HepG2 (cell line): ENCODE measurements around the gene TAF1A. TPM values are rescaled to one million over a fixed set of nuclear protein-coding genes. Genes with fewer than 3 reads are reported as not detected.

Experiments used
- ARNT ChIP-seq: fragments of 450-650 bp; IDR thresholded peaks from 2 replicates; pipeline ENCODE4 v1.6.1; 2017
- DBP ChIP-seq: sonication (generic); formaldehyde crosslinking; IDR thresholded peaks from 2 replicates; pipeline ENCODE4 v1.4.0; 2020; ENCODE audit warnings: missing genetic modification reagents; ENCODE audit errors: not compliant biosample characterization
- DDIT3 ChIP-seq: sonication (generic); formaldehyde crosslinking; IDR thresholded peaks from 2 replicates; pipeline ENCODE4 v1.4.0; 2020; ENCODE audit warnings: mild to moderate bottlenecking, missing genetic modification reagents
- E2F2 ChIP-seq: sonication (generic); formaldehyde crosslinking; IDR thresholded peaks from 2 replicates; pipeline ENCODE4 v1.4.0; 2020; ENCODE audit warnings: missing genetic modification reagents, borderline replicate concordance
- HOXA3 ChIP-seq: sonication (generic); formaldehyde crosslinking; IDR thresholded peaks from 2 replicates; pipeline ENCODE4 v1.5.0; 2020; ENCODE audit warnings: missing genetic modification reagents
- KMT2A ChIP-seq: sonication (generic); formaldehyde crosslinking; IDR thresholded peaks from 2 replicates; pipeline ENCODE4 v1.4.0; 2020; ENCODE audit warnings: missing genetic modification reagents
- NFYB ChIP-seq: sonication (generic); formaldehyde crosslinking; IDR thresholded peaks from 2 replicates; pipeline ENCODE4 v1.4.0; 2020; ENCODE audit warnings: missing genetic modification reagents
- NFYC ChIP-seq: IDR thresholded peaks from 2 replicates; pipeline ENCODE4 v1.6.1; 2016; ENCODE audit warnings: missing genetic modification reagents, missing compliant biosample characterization
- PAXIP1 ChIP-seq: sonication (generic); formaldehyde crosslinking; conservative IDR thresholded peaks from 2 replicates; pipeline ENCODE4 v1.4.0; 2020; ENCODE audit warnings: mild to moderate bottlenecking, missing genetic modification reagents, moderate library complexity
- POLR2G ChIP-seq: fragments of 200-400 bp; formaldehyde crosslinking; IDR thresholded peaks from 2 replicates; pipeline ENCODE4 v1.6.1; 2018; ENCODE audit warnings: mild to moderate bottlenecking, low read depth, low read length, moderate library complexity
- SCMH1 ChIP-seq: sonication (generic); formaldehyde crosslinking; IDR thresholded peaks from 2 replicates; pipeline ENCODE4 v1.9.0; 2021; ENCODE audit warnings: missing genetic modification reagents, mild to moderate bottlenecking, borderline replicate concordance
- SNAPC2 ChIP-seq: sonication (generic); formaldehyde crosslinking; IDR thresholded peaks from 2 replicates; pipeline ENCODE4 v1.8.1; 2022; ENCODE audit warnings: mild to moderate bottlenecking, missing genetic modification reagents
- TFDP1 ChIP-seq: IDR thresholded peaks from 2 replicates; pipeline ENCODE4 v1.6.1; 2016; ENCODE audit warnings: missing compliant biosample characterization, missing genetic modification reagents, borderline replicate concordance
- ZBTB33 ChIP-seq: sonication (generic); formaldehyde crosslinking; IDR thresholded peaks from 2 replicates; pipeline ENCODE4 v1.4.0; 2020; ENCODE audit warnings: missing genetic modification reagents
- ZFP62 ChIP-seq: sonication (generic); formaldehyde crosslinking; IDR thresholded peaks from 2 replicates; pipeline ENCODE4 v1.4.0; 2020; ENCODE audit warnings: missing genetic modification reagents
- ZNF335 ChIP-seq: sonication (generic); formaldehyde crosslinking; IDR thresholded peaks from 2 replicates; pipeline ENCODE4 v1.4.0; 2020; ENCODE audit warnings: missing genetic modification reagents
- ZNF468 ChIP-seq: sonication (generic); formaldehyde crosslinking; IDR thresholded peaks from 2 replicates; pipeline ENCODE4 v1.8.0; 2022; ENCODE audit warnings: mild to moderate bottlenecking, moderate library complexity, missing genetic modification reagents
- ZNF703 ChIP-seq: sonication (generic); formaldehyde crosslinking; IDR thresholded peaks from 2 replicates; pipeline ENCODE4 v1.5.1; 2020; ENCODE audit warnings: missing genetic modification reagents, mild to moderate bottlenecking, moderate library complexity, borderline replicate concordance
- ZNF720 ChIP-seq: sonication (generic); formaldehyde crosslinking; IDR thresholded peaks from 2 replicates; pipeline ENCODE4 v1.4.0; 2020; ENCODE audit warnings: missing genetic modification reagents
- ZNF790 ChIP-seq: sonication (generic); formaldehyde crosslinking; IDR thresholded peaks from 2 replicates; pipeline ENCODE4 v1.8.0; 2022; ENCODE audit warnings: missing genetic modification reagents, mild to moderate bottlenecking, borderline replicate concordance
- ZNF878 ChIP-seq: sonication (generic); formaldehyde crosslinking; IDR thresholded peaks from 2 replicates; pipeline ENCODE4 v1.8.1; 2023; ENCODE audit warnings: mild to moderate bottlenecking, missing genetic modification reagents, moderate library complexity
- polyA plus RNA-seq, 8 experiments: library from polyadenylated mRNA; depleted of rRNA in 3 of 8; stranded (reverse) in 7 of 8; unstranded in 1 of 8; fragments of >200 nt; fragmentation: Illumina TruSeq in 4 of 8; extraction: Trizol in 4 of 8; gene quantifications; 2 replicates each; pipeline versions ENCODE4 v1.2.1 to v1.2.3, GENCODE V29; 2011 to 2016; ENCODE audit warnings: low read depth in 4 of 8, missing spikeins in 1 of 8, mixed read lengths in 1 of 8; ENCODE audit not compliant: insufficient read depth in 1 of 8
- total RNA-seq, 5 experiments: library from RNA; depleted of rRNA; stranded (reverse); fragments of >200 nt; fragmentation: Illumina TruSeq; extraction: Trizol; gene quantifications; 2 replicates each; pipeline ENCODE4 v1.2.3, GENCODE V29; 2016; ENCODE audit warnings: low read depth in 1 of 5

Gene TAF1A
- total and polyA plus RNA-seq, 2 of the 13 experiments (the other 11 are each of a cell fraction or from before 2014, with no cell fraction given) = 3.3 to 10.7 TPM

- no peak for TF ChIP-seq DBP (CRISPR knock-in tag)
- TF ChIP-seq KMT2A (CRISPR knock-in tag) = peak; percentile 96
- TF ChIP-seq ZNF703 (CRISPR knock-in tag) = no peak
- TF ChIP-seq ZNF720 (CRISPR knock-in tag) = no peak
- TF ChIP-seq ZNF790 = no peak
- peak; percentile 88 for TF ChIP-seq POLR2G
- TF ChIP-seq TFDP1 (CRISPR knock-in tag) = peak; percentile 76; the same call in 1 of the 2 replicates
- no peak for TF ChIP-seq PAXIP1 (CRISPR knock-in tag)
- TF ChIP-seq ARNT = no peak
- no peak for TF ChIP-seq ZNF878 (CRISPR knock-in tag)
- TF ChIP-seq ZNF468 = no peak
- TF ChIP-seq SCMH1 (CRISPR knock-in tag) = no peak
- TF ChIP-seq HOXA3 = peak; percentile 68; the same call in 1 of the 2 replicates
- TF ChIP-seq NFYC (CRISPR knock-in tag) = peak; percentile 66
- no peak for TF ChIP-seq DDIT3
- TF ChIP-seq ZBTB33 = no peak
- 0 out of 2 replicates have a peak, but pooled peaks have one; percentile 37 for TF ChIP-seq SNAPC2 (CRISPR knock-in tag)
- no peak for TF ChIP-seq ZFP62
- no peak for TF ChIP-seq E2F2 (CRISPR knock-in tag)
- peak; percentile 55; the same call in 1 of the 2 replicates for TF ChIP-seq NFYB (CRISPR knock-in tag)
- peak; percentile 96 for TF ChIP-seq ZNF335 (CRISPR knock-in tag)
These were observed at the start of gene TAF1A (continued) for GRCh38 chr1:222589462-222590302.
